ENCODE data around the gene NAA80.
"Not testable (repeated sequence)": the region's sequence is repeated elsewhere in the genome, so short reads cannot be mapped to it uniquely, and the experiment has no call there.

Gene NAA80

GRCh38 chr3:50288387-50289007 is 10.7 kb downstream of the NAA80 start:
- no peak for DNase-seq

GRCh38 chr3:50287262-50287661 is 11.9 kb downstream of the NAA80 start:
- DNase-seq: no peak

GRCh38 chr3:50286322-50287227 is 12.6 kb downstream of the NAA80 start:
- no peak for DNase-seq

- not testable (repeated sequence) for DNase-seq
Measured at GRCh38 chr3:50284121-50284520, 15.1 kb downstream of the NAA80 start.

- DNase-seq: no peak
Measured at GRCh38 chr3:50279255-50280016, 19.8 kb downstream of the NAA80 start.

GRCh38 chr3:50278880-50279224 is 20.4 kb downstream of the NAA80 start, which contains the start of gene LSMEM2:
Gene LSMEM2 (plus strand): TSS chr3:50279087. CDS start chr3:50279114, 27 bp downstream.
- DNase-seq: no peak

GRCh38 chr3:50278123-50278879 is 20.9 kb downstream of the NAA80 start:
- no peak for DNase-seq

GRCh38 chr3:50276762-50277101 is 22.5 kb downstream of the NAA80 start:
- no peak for DNase-seq

- no peak for DNase-seq
Measured at GRCh38 chr3:50275996-50276761, 23.0 kb downstream of the NAA80 start.

- no peak for DNase-seq
Measured at GRCh38 chr3:50275141-50275995, 23.8 kb downstream of the NAA80 start.

- no peak for DNase-seq
Measured at GRCh38 chr3:50274371-50275104, 24.7 kb downstream of the NAA80 start.

GRCh38 chr3:50273689-50274065 is 25.5 kb downstream of the NAA80 start:
- DNase-seq: no peak

- peak; percentile 55 for DNase-seq
Measured at GRCh38 chr3:50272911-50273688, 26.1 kb downstream of the NAA80 start.

- not testable (repeated sequence) for DNase-seq
Measured at GRCh38 chr3:50272538-50272910, 26.7 kb downstream of the NAA80 start.

GRCh38 chr3:50271314-50271936 is 27.8 kb downstream of the NAA80 start:
- no peak for DNase-seq

GRCh38 chr3:50270422-50271224 is 28.6 kb downstream of the NAA80 start:
- DNase-seq: no peak

- DNase-seq: no peak
Measured at GRCh38 chr3:50269977-50270413, 29.2 kb downstream of the NAA80 start.

GRCh38 chr3:50269460-50269859 is 29.7 kb downstream of the NAA80 start:
- no peak for DNase-seq

Measured in GOT3 (cell line).